ENCODE measurements around the gene SEMA4D.
"Not testable (repeated sequence)": the region's sequence is repeated elsewhere in the genome, so short reads cannot be mapped to it uniquely, and the experiment has no call there.

The SEMA4D gene

DNA sequence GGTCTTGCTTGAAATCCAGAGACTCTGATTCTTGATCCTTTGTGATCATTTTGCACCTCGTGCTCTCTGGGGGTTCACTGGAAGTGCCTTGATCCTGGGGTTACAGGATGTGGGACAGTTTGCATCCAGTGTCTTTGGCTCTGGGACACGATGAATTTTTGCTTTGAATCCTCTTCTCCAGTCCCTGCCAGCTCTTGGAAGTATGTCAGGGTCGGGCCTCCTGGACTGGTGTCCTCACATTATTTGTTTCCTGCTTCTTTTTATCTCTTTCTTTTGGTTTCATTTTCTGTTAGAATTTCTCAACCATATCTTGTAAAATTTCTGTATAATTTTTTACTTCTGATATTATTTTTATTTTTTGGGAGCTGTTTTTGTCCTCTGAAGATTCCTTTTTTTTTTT is 145.5 kb downstream of the SEMA4D start:
- DNase-seq (ENCODE audit: low spot score): no peak

GRCh38 chr9:89351584-89352300 is 146.2 kb downstream of the SEMA4D start:
- no peak for DNase-seq (ENCODE audit: low spot score)

- no peak for DNase-seq (ENCODE audit: low spot score)
Measured at GRCh38 chr9:89350988-89351557, 146.8 kb downstream of the SEMA4D start.

- DNase-seq (ENCODE audit: low spot score): no peak
Measured at GRCh38 chr9:89349607-89350006, 148.3 kb downstream of the SEMA4D start.

DNA sequence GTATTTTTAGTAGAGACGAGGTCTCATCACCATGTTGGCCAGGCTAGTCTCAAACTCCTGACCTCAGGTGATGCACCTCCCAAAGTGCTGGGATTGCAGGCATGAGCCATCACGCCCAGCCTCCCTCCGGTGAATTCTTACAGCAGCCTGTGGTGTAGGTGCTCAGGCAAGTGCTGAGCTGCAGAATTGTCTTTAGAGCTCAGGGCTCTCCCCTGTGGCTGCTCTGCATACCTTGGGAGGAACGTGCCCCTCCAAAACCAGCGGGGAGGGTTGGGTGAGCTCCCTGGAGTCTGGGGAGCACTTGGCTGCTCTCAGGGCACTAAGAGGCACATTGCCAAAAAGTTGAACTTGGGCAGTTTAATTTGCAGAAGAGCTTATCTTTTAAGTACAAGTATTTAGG is 150.3 kb downstream of the SEMA4D start:
- no peak for DNase-seq (ENCODE audit: low spot score)

- DNase-seq (ENCODE audit: low spot score): no peak
Measured at GRCh38 chr9:89346696-89347095, 151.2 kb downstream of the SEMA4D start.

- DNase-seq (ENCODE audit: low spot score): no peak
Measured at GRCh38 chr9:89345476-89345875, 152.4 kb downstream of the SEMA4D start.

DNA sequence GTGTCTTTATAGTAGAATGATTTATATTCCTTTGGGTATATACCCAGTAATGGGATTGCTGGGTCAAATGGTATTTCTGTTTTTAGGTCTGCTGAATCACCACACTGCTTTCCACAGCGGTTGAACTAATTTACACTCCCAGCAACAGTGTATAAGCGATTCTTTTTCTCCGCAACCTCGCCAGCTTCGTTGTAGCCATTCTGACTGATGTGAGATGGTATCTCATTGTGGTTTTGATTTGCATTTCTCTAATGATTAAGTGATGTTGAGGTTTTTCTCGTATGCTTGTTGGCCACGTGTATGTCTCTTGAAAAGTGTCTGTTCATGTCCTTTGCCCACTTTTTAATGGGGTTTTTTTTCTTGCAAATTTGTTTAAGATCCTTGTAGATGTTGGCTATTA is 154.1 kb downstream of the SEMA4D start:
- not testable (repeated sequence) for DNase-seq (ENCODE audit: low spot score)

GRCh38 chr9:89342948-89343347 is 155.0 kb downstream of the SEMA4D start:
- no peak for DNase-seq (ENCODE audit: low spot score)

DNA sequence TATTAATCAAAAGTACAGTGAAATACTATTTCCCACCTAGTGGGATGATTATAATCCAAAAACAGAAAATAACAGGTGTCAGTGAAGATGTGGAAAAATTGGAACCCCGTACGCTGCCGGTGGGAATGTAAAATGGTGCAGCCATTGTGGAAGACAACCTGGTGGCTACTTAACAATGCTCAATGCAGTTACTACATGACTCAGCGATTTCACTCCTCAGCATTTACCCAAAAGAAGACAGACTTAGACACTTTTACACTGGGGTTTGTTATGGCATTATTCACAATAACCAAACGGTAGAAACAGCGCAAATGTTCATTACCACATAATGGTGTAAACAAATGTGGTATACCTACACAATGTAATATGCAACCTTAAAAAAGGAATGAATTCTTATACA is 155.7 kb downstream of the SEMA4D start:
- DNase-seq (ENCODE audit: low spot score): no peak

DNA sequence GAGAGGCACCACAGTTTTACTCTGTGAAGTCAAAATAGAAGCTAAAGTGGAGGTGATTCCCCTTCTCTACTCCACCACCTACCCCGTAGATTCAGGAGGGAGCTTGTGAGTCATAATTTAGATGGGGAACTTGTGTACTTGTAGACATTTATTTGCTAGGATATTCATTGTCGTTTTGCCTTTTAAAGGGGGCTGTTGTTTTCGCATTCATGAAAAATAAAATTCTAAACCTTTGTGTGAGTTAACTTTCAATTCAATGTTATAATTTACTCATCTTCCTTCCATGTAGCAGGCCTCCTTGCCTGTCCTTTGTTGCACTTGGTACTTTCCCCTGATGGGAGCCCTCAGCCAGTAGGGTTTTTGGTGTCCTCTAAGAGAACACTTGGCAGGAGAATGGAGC is 157.6 kb downstream of the SEMA4D start:
- no peak for DNase-seq (ENCODE audit: low spot score)

- no peak for DNase-seq (ENCODE audit: low spot score)
Measured at GRCh38 chr9:89339807-89340206, 158.1 kb downstream of the SEMA4D start.

- no peak for DNase-seq (ENCODE audit: low spot score)
Measured at GRCh38 chr9:89330513-89330912, 167.4 kb downstream of the SEMA4D start.

DNA sequence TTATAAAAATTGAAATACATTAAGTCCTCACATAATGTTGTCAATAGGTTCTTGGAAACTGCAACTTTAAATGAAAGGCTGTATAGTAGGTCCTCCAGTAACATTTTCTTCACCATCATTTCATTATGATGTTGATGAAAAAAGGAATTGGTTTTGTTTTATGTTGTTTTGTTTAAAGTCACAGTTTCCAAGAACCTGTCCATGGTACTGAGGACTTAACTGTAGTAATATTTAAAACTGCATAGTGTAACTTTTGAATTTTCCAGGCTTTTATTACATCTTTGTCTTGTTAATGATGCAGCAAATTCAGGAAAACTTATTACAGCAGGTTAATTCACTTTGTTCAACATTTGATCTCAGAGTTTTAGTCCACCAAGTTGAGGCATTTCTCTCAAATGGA is 168.0 kb downstream of the SEMA4D start:
- DNase-seq (ENCODE audit: low spot score): no peak

DNA sequence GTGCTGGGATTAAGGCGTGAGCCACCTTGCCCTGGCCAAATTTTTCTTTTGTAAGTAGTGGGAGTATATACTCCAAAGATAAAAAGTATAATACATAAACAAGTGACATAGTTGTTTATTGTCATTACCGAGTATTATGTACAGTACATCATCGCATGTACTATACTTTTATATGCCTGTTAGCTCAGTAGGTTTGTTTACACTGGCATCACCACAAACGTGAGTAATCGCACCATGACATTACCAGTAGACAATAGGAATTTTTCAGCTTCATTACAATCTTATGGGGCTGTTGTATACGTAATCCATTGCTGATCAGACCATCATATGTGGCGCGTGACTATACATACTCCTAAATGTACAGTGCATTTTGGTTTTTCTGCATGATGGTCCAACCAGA is 169.8 kb downstream of the SEMA4D start:
- no peak for DNase-seq (ENCODE audit: low spot score)

DNA sequence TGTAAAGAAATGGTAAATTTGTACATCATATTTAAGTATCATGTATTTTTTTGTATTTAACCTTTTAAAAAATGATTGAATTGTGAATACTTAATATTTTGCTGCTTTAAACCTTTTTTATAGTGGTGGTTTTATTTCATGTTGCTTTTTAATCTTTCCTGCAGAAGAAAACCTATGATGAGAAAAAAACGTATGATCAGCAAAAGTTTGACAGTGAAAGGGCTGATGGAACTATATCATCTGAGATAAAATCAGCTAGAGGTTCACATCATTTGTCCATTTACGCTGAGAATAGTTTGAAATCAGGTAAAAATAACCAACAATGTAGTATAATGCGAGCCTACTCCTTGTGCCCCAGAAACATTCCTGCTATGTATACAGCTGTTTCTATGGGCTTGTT is 172.2 kb downstream of the SEMA4D start:
- no peak for DNase-seq (ENCODE audit: low spot score)

- no peak for DNase-seq (ENCODE audit: low spot score)
Measured at GRCh38 chr9:89323390-89323789, 174.5 kb downstream of the SEMA4D start.

GRCh38 chr9:89319015-89319905 is 178.7 kb downstream of the SEMA4D start:
- DNase-seq (ENCODE audit: low spot score): no peak

- peak; percentile 96 for DNase-seq (ENCODE audit: low spot score)
Measured at GRCh38 chr9:89318123-89319014, 179.5 kb downstream of the SEMA4D start, which contains the start of gene SECISBP2. Gene SECISBP2 (plus strand): TSS chr9:89318500. CDS start chr9:89318577, 77 bp downstream.

- DNase-seq (ENCODE audit: low spot score): no peak
Measured at GRCh38 chr9:89317282-89317681, 180.6 kb downstream of the SEMA4D start.

- no peak for DNase-seq (ENCODE audit: low spot score)
Measured at GRCh38 chr9:89315482-89315881, 182.4 kb downstream of the SEMA4D start.

GRCh38 chr9:89314955-89315354 is 183.0 kb downstream of the SEMA4D start:
- no peak for DNase-seq (ENCODE audit: low spot score)

All from GM03348 (cell line).